ENCODE results near the gene OR5H6.

The OR5H6 gene

GRCh38 chr3:98240131-98240530 lies 23.9 kb upstream of the OR5H6 start:
- no peak for ATAC-seq
- TF ChIP-seq ZNF8 (CRISPR knock-in tag; IDR thresholded peaks at IDR 0.05) = no peak
- no peak for TF ChIP-seq TSHZ2 (CRISPR knock-in tag; IDR thresholded peaks at IDR 0.05)
- no peak for TF ChIP-seq ZNF70 (CRISPR knock-in tag; IDR thresholded peaks at IDR 0.05)
- TF ChIP-seq CREB5 (CRISPR knock-in tag; IDR thresholded peaks at IDR 0.05; ENCODE audit: low read depth) = no peak
- TF ChIP-seq ESRRG (CRISPR knock-in tag; IDR thresholded peaks at IDR 0.05) = no peak
- TF ChIP-seq ZNF565 (CRISPR knock-in tag; conservative IDR thresholded peaks at IDR 0.05; ENCODE audit: low read depth) = no peak
- TF ChIP-seq ARNTL (CRISPR knock-in tag; IDR thresholded peaks at IDR 0.05; ENCODE audit: borderline replicate concordance, low read depth) = no peak
- TF ChIP-seq PATZ1 (CRISPR knock-in tag; IDR thresholded peaks at IDR 0.05; ENCODE audit: borderline replicate concordance) = no peak
- no peak for TF ChIP-seq OSR1 (CRISPR knock-in tag; IDR thresholded peaks at IDR 0.05)
- TF ChIP-seq ZFP3 (CRISPR knock-in tag; IDR thresholded peaks at IDR 0.05) = no peak
- TF ChIP-seq BACH2 (CRISPR knock-in tag; IDR thresholded peaks at IDR 0.05; ENCODE audit: borderline replicate concordance) = no peak
- no peak for TF ChIP-seq POU6F1 (CRISPR knock-in tag; IDR thresholded peaks at IDR 0.05; ENCODE audit: borderline replicate concordance, low read depth)
- TF ChIP-seq ZFP30 (CRISPR knock-in tag; IDR thresholded peaks at IDR 0.05) = no peak
- TF ChIP-seq CSRNP3 (CRISPR knock-in tag; IDR thresholded peaks at IDR 0.05) = no peak
- no peak for TF ChIP-seq RARB (CRISPR knock-in tag; IDR thresholded peaks at IDR 0.05)
- TF ChIP-seq PPARA (CRISPR knock-in tag; IDR thresholded peaks at IDR 0.05; ENCODE audit: borderline replicate concordance) = no peak

GRCh38 chr3:98242155-98242554 lies 21.9 kb upstream of the OR5H6 start:
- ATAC-seq = no peak
- TF ChIP-seq PATZ1 (CRISPR knock-in tag; IDR thresholded peaks at IDR 0.05; ENCODE audit: borderline replicate concordance) = no peak
- no peak for TF ChIP-seq ZNF8 (CRISPR knock-in tag; IDR thresholded peaks at IDR 0.05)

GRCh38 chr3:98243843-98244242 lies 20.2 kb upstream of the OR5H6 start:
- TF ChIP-seq ZNF8 (CRISPR knock-in tag; IDR thresholded peaks at IDR 0.05) = no peak
- TF ChIP-seq CREB5 (CRISPR knock-in tag; IDR thresholded peaks at IDR 0.05; ENCODE audit: low read depth) = no peak
- TF ChIP-seq RARB (CRISPR knock-in tag; IDR thresholded peaks at IDR 0.05) = no peak
- no peak for TF ChIP-seq ISL1 (CRISPR knock-in tag; IDR thresholded peaks at IDR 0.05)
- TF ChIP-seq BACH2 (CRISPR knock-in tag; IDR thresholded peaks at IDR 0.05; ENCODE audit: borderline replicate concordance) = no peak
- TF ChIP-seq ESRRG (CRISPR knock-in tag; IDR thresholded peaks at IDR 0.05) = no peak
- TF ChIP-seq ZNF565 (CRISPR knock-in tag; conservative IDR thresholded peaks at IDR 0.05; ENCODE audit: low read depth) = no peak
- TF ChIP-seq GLIS3 (CRISPR knock-in tag; IDR thresholded peaks at IDR 0.05) = no peak
- TF ChIP-seq ZFP3 (CRISPR knock-in tag; IDR thresholded peaks at IDR 0.05) = no peak
- ATAC-seq = no peak
